Smooth muscle cell (in vitro differentiated cells): ENCODE measurements around the gene DPM1. TPM values are rescaled to one million over a fixed set of nuclear protein-coding genes. Genes with fewer than 3 reads are reported as not detected.

Source experiments
- DNase-seq: peaks from one replicate; lab custom pipeline; 2025; ENCODE audit not compliant: unreplicated experiment; lab: John Stamatoyannopoulos, UW
- H2AFZ ChIP-seq: fragments of 200-600 bp; sonication (generic); 2 replicates; pipeline ENCODE4 v1.6.0; 2016; ENCODE audit warnings: antibody characterized with exemption, low read depth, mild to moderate bottlenecking
- H3F3A ChIP-seq: fragments of 200-600 bp; sonication (generic); 2 replicates; pipeline ENCODE4 v1.6.0; 2017; ENCODE audit warnings: antibody characterized with exemption, low read depth
- H3K27ac ChIP-seq: fragments of 200-600 bp; sonication (generic); 2 replicates; pipeline ENCODE4 v1.5.1; 2016; ENCODE audit warnings: low read depth, mild to moderate bottlenecking
- H3K27me3 ChIP-seq: fragments of 200-600 bp; sonication (generic); 2 replicates; pipeline ENCODE4 v1.6.1; 2016; ENCODE audit warnings: low read depth, mild to moderate bottlenecking
- H3K36me3 ChIP-seq: fragments of 200-600 bp; sonication (generic); 2 replicates; pipeline ENCODE4 v1.5.1; 2016; ENCODE audit warnings: low read depth
- H3K4me1 ChIP-seq: fragments of 200-600 bp; sonication (generic); 2 replicates; pipeline ENCODE4 v1.5.1; 2016; ENCODE audit warnings: low read depth
- H3K4me2 ChIP-seq: fragments of 200-600 bp; sonication (generic); 2 replicates; pipeline ENCODE4 v1.6.0; 2016; ENCODE audit warnings: mild to moderate bottlenecking
- H3K4me3 ChIP-seq: fragments of 200-600 bp; sonication (generic); 2 replicates; pipeline ENCODE4 v1.5.1; 2016; ENCODE audit warnings: mild to moderate bottlenecking
- H3K79me2 ChIP-seq: fragments of 200-600 bp; sonication (generic); 2 replicates; pipeline ENCODE4 v1.6.0; 2016; ENCODE audit warnings: low read depth, mild to moderate bottlenecking
- H3K9ac ChIP-seq: fragments of 200-600 bp; sonication (generic); 2 replicates; pipeline ENCODE4 v1.6.0; 2016; ENCODE audit warnings: low read depth
- H3K9me3 ChIP-seq: fragments of 200-600 bp; sonication (generic); replicated peaks from 2 replicates; pipeline ENCODE4 v1.5.1; 2016; ENCODE audit warnings: low read depth
- H4K20me1 ChIP-seq: fragments of 200-600 bp; sonication (generic); 2 replicates; pipeline ENCODE4 v1.6.0; 2016; ENCODE audit warnings: low read depth
- WGBS: methylation state at CpG from one replicate; pipeline ENCODE4 v1.1.7; 2016; ENCODE audit warnings: low lambda C conversion rate; 5-methylcytosine and 5-hydroxymethylcytosine counted together
- polyA plus RNA-seq: library from polyadenylated mRNA; unstranded; fragments of >200 nt; fragmentation: Nextera tagmentation; extraction: Ambion mirVana; gene quantifications from 2 replicates; pipeline ENCODE4 v1.2.1, GENCODE V29; 2016
- total RNA-seq: library from RNA; depleted of rRNA; stranded (reverse); fragments of >200 nt; gene quantifications from 2 replicates; pipeline ENCODE4 v1.2.3, GENCODE V29; 2014
- TF ChIP-seq, protein P1 (sequence below): fragments of 200-600 bp; sonication (generic); IDR thresholded peaks from 2 replicates; pipeline ENCODE4 v1.5.1; 2017; ENCODE audit warnings: borderline replicate concordance, mild to moderate bottlenecking, antibody characterized with exemption; ENCODE audit not compliant: insufficient read depth, poor library complexity, severe bottlenecking

DPM1 gene
- total and polyA plus RNA-seq, 2 experiments from 2014 or later: 89.1 to 141 TPM

DNA sequence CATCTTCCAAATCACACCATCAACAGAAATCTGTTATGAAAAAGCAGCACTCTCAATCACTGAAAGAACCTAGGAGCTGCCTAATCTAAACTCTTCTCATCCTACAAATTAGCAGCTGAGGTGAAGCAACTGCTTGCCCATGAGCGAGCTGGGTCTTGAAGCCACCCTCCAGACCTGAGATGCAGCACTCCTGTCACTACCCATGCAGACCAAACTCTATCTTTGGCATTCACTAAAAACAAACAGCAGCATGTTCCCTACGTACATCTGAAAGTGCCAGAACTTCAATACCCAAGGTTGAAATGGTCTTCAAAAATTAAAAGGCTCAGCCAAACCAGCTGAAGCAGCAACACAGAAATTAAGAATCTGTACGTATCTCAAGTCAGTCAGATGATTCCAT lies 41.4 kb downstream of the DPM1 start:
- peaks cover 34% of the 10 kb centered on the region for H3K4me1 ChIP-seq
- peak overlapping the region; percentile 71 for H3K27ac ChIP-seq
- WGBS: 72% methylated on average over 3 of the region's 3 CpGs

DNA sequence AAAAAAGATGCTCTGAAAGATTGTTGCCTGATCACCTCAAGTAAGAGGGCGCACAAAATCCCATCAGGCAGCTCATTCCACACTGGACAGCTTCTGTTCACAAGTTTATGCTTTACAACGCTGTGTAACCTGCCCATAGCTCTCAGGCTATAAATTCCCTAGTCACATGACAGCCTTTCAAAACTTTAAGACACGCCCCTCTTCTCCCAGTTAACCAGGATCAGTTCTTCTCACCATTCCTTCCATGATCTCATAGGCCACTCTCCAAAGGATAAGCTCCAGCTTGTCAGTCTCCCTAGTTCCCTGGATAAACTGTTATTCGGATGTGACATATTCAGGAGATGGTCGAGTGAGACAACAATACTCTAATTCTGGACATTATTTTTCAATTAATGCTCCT lies 42.1 kb downstream of the DPM1 start:
- no peak overlapping the region for H3K4me3 ChIP-seq
- no peak overlapping the region for H3K9ac ChIP-seq
- WGBS: 63% methylated on average over 5 of the region's 5 CpGs
- H3K79me2 ChIP-seq: peaks cover 100% of the 10 kb centered on the region
- peaks cover 34% of the 10 kb centered on the region for H3K4me1 ChIP-seq
- peak overlapping the region; percentile 74 for H3K4me2 ChIP-seq
- H3K9me3 ChIP-seq: no peaks in the 10 kb centered on the region
- no peaks in the 10 kb centered on the region for H3K27me3 ChIP-seq
- DNase-seq: no peak
- no peak overlapping the region for H2AFZ ChIP-seq
- H3F3A ChIP-seq: peaks cover 23% of the 10 kb centered on the region
- peaks cover 100% of the 10 kb centered on the region for H4K20me1 ChIP-seq
- TF ChIP-seq, protein P1, sequence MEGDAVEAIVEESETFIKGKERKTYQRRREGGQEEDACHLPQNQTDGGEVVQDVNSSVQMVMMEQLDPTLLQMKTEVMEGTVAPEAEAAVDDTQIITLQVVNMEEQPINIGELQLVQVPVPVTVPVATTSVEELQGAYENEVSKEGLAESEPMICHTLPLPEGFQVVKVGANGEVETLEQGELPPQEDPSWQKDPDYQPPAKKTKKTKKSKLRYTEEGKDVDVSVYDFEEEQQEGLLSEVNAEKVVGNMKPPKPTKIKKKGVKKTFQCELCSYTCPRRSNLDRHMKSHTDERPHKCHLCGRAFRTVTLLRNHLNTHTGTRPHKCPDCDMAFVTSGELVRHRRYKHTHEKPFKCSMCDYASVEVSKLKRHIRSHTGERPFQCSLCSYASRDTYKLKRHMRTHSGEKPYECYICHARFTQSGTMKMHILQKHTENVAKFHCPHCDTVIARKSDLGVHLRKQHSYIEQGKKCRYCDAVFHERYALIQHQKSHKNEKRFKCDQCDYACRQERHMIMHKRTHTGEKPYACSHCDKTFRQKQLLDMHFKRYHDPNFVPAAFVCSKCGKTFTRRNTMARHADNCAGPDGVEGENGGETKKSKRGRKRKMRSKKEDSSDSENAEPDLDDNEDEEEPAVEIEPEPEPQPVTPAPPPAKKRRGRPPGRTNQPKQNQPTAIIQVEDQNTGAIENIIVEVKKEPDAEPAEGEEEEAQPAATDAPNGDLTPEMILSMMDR: no peak
- H3K36me3 ChIP-seq: no peaks in the 10 kb centered on the region
- peak overlapping the region; percentile 71 for H3K27ac ChIP-seq

More for the DNA sequence above, 41.4 kb downstream of the DPM1 start:
- H3K9me3 ChIP-seq: no peaks in the 10 kb centered on the region
- no peaks in the 10 kb centered on the region for H3K27me3 ChIP-seq
- H3F3A ChIP-seq: peaks cover 19% of the 10 kb centered on the region
- no peak overlapping the region for H3K9ac ChIP-seq
- H3K36me3 ChIP-seq: no peaks in the 10 kb centered on the region
- TF ChIP-seq, protein P1: no peak
- no peak for DNase-seq
- H3K4me3 ChIP-seq: no peak overlapping the region
- H4K20me1 ChIP-seq: peaks cover 100% of the 10 kb centered on the region
- peak overlapping the region; percentile 74 for H3K4me2 ChIP-seq
- H2AFZ ChIP-seq: no peak overlapping the region
- peaks cover 100% of the 10 kb centered on the region for H3K79me2 ChIP-seq

DNA sequence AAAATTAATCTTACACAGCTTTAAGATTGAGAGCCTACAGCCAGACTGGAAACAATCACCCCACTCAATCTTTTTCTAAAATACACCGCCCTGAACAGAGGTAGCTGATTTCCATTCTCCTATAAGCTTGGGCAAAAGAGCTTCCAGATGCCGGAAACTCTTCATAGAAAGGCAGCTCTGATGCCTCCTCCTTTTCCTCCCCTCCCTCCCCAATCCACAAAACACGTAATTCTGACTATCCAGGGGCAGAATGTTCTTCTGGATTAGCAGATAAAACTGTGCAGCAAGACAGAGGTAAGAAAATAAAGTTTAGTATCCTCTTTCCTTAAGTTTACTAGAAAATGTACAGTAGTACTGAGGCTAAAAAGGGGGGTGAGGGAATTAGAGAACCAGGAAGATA lies 42.9 kb downstream of the DPM1 start:
- Histone ChIP-seq H3K4me2 (peak overlapping the region; percentile 74), H4K20me1 (peaks cover 100% of the 10 kb centered on the region), H3K79me2 (peaks cover 100% of the 10 kb centered on the region), H3K27me3 (no peaks in the 10 kb centered on the region), H3K27ac (peak overlapping the region; percentile 71), H3K4me3 (no peak overlapping the region), H3F3A (peaks cover 30% of the 10 kb centered on the region), H3K4me1 (peaks cover 34% of the 10 kb centered on the region), H3K36me3 (no peaks in the 10 kb centered on the region), H3K9me3 (no peaks in the 10 kb centered on the region), H2AFZ (no peak overlapping the region), H3K9ac (peak overlapping the region; percentile 32)
- DNase-seq: no peak
- 39% methylated on average over 3 of the region's 3 CpGs for WGBS
- TF ChIP-seq, protein P1: no peak

DNA sequence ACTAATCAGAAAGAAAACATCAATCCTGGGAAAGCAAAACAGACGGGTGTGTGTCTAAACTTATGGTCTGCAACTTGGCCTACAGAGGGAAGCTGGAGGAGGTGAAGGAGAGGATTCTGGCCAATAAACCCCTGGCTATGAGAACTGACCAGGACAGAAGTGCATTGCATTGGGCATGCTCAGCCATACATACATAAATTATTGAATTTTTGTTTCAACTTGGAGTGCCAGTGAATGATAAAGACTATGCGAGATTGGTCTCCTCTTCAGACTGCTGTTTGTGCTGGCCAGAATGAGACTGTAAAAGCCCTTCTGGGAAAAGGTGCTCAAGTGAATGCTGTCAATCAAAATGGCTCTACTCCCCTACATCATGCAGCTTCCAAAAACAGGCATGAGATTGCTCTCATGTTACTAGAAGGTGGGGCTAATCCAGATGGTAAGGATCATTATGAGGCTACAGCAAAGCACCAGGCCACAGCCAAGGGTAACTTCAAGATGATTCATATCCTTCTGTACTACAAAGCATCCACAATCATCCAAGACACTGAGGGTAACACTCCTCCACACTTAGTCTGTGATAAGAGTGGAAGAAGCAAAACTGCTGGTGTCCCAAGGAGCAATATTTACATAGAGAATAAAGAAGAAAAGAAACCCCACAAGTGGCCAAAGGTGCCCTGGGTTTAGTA lies 44.5 kb downstream of the DPM1 start:
- no peak overlapping the region for H3K9ac ChIP-seq
- peak overlapping the region; percentile 34 for H3K4me2 ChIP-seq
- TF ChIP-seq, protein P1: no peak
- peaks cover 34% of the 10 kb centered on the region for H3K4me1 ChIP-seq
- H3K36me3 ChIP-seq: no peaks in the 10 kb centered on the region
- 79% methylated on average over 2 of the region's 2 CpGs for WGBS
- no peak for DNase-seq
- H2AFZ ChIP-seq: no peak overlapping the region
- peaks cover 100% of the 10 kb centered on the region for H3K79me2 ChIP-seq
- peaks cover 100% of the 10 kb centered on the region for H4K20me1 ChIP-seq
- peak overlapping the region; percentile 71 for H3K27ac ChIP-seq
- peaks cover 34% of the 10 kb centered on the region for H3F3A ChIP-seq
- no peaks in the 10 kb centered on the region for H3K27me3 ChIP-seq
- no peak overlapping the region for H3K4me3 ChIP-seq
- no peaks in the 10 kb centered on the region for H3K9me3 ChIP-seq
